MM.1S (cell line): ENCODE measurements around the gene CRMP1.

Source experiments
- DNase-seq: peaks from one replicate; pipeline ENCODE4 v3.0.0-alpha.2; 2015
- H2AFZ ChIP-seq: fragments of 300-600 bp; sonication (generic); 2 replicates; pipeline ENCODE4 v1.6.0; 2016; ENCODE audit warnings: antibody characterized with exemption, low read length
- H3F3A ChIP-seq: fragments of 300-600 bp; sonication (generic); 2 replicates; pipeline ENCODE4 v1.6.1; 2016; ENCODE audit warnings: mild to moderate bottlenecking, antibody characterized with exemption, low read length, moderate library complexity, mixed read lengths; ENCODE audit not compliant: insufficient read depth
- H3K27ac ChIP-seq: fragments of 300-600 bp; sonication (generic); 2 replicates; pipeline ENCODE4 v1.5.1; 2016; ENCODE audit warnings: mild to moderate bottlenecking, low read length
- H3K27me3 ChIP-seq: fragments of 300-600 bp; sonication (generic); replicated peaks from 2 replicates; pipeline ENCODE4 v1.6.0; 2016; ENCODE audit warnings: low read length; ENCODE audit not compliant: insufficient read depth
- H3K36me3 ChIP-seq: fragments of 300-600 bp; sonication (generic); replicated peaks from 2 replicates; pipeline ENCODE4 v1.6.1; 2016; ENCODE audit warnings: mild to moderate bottlenecking, low read length, mixed read lengths; ENCODE audit not compliant: insufficient read depth
- H3K4me1 ChIP-seq: fragments of 300-600 bp; sonication (generic); 2 replicates; pipeline ENCODE4 v1.6.1; 2016; ENCODE audit warnings: low read length, mixed read lengths
- H3K4me2 ChIP-seq: fragments of 300-600 bp; sonication (generic); 2 replicates; pipeline ENCODE4 v1.6.0; 2016; ENCODE audit warnings: low read depth, low read length
- H3K4me3 ChIP-seq: fragments of 300-600 bp; sonication (generic); 2 replicates; pipeline ENCODE4 v1.5.1; 2016; ENCODE audit warnings: low read length, mixed read lengths
- H3K79me2 ChIP-seq: fragments of 300-600 bp; sonication (generic); 2 replicates; pipeline ENCODE4 v1.6.1; 2016; ENCODE audit warnings: mixed run types, low read length, mixed read lengths
- H3K9ac ChIP-seq: fragments of 300-600 bp; sonication (generic); 2 replicates; pipeline ENCODE4 v1.6.1; 2016; ENCODE audit warnings: low read length, mixed read lengths
- H3K9me2 ChIP-seq: fragments of 300-600 bp; sonication (generic); replicated peaks from 2 replicates; pipeline ENCODE4 v1.6.1; 2016; ENCODE audit warnings: mild to moderate bottlenecking, low read length, mixed read lengths; ENCODE audit not compliant: insufficient read depth
- H3K9me3 ChIP-seq: fragments of 300-600 bp; sonication (generic); replicated peaks from 2 replicates; pipeline ENCODE4 v1.6.1; 2016; ENCODE audit warnings: mild to moderate bottlenecking, low read length, mixed read lengths; ENCODE audit not compliant: insufficient read depth
- H4K20me1 ChIP-seq: fragments of 300-600 bp; sonication (generic); 2 replicates; pipeline ENCODE4 v1.6.1; 2016; ENCODE audit warnings: mild to moderate bottlenecking, low read length, moderate library complexity, mixed read lengths; ENCODE audit not compliant: insufficient read depth
- EZH2 ChIP-seq: fragments of 300-600 bp; sonication (generic); optimal IDR thresholded peaks from 2 replicates; pipeline ENCODE3; 2017; ENCODE audit warnings: low read depth, mild to moderate bottlenecking, antibody characterized with exemption, low read length, mixed read lengths
- EZH2phosphoT487 ChIP-seq: fragments of 300-600 bp; sonication (generic); IDR thresholded peaks from 2 replicates; pipeline ENCODE4 v1.6.1; 2018; ENCODE audit warnings: antibody characterized with exemption, low read length
- TF ChIP-seq, protein P1 (sequence below): fragments of 300-600 bp; sonication (generic); IDR thresholded peaks from 2 replicates; pipeline ENCODE4 v1.5.1; 2016; ENCODE audit warnings: antibody characterized with exemption, low read length, mixed read lengths

The CRMP1 gene

DNA sequence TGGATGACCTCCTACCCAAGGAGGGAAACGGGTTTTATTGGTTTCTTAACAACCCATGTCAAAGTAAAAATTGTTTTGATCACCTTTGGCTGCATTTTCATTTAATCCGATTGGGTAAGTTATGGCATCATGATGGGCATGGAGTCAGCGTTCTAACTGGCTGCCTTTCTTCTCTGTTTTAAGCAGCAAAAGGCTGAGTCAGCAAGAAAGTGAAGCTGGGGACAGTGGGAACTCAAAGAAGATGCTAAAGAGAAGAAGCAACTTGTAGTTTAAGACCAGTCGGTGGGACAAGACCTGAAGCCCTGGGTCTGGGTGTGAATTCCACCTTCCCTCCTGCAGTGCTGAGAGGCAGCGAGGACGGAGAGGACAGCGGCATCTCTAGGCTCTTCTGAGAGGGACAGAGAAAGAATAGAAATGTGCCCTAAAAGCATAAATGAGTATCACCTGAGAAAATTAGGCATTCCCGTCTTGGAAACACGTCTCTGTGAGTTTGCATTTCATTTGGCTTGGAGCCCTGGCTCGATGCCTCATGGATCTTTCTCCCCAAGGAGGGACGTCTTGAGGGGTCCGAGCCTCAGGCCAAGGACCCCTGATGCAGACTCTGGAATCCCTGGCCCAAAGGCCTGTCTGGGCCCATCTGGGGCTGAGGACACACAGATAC lies 82.0 kb downstream of the CRMP1 start:
- H3K9me2 ChIP-seq = no peaks in the 10 kb centered on the region
- no peak overlapping the region for H3K4me2 ChIP-seq
- no peak for DNase-seq
- H3K9ac ChIP-seq = no peak overlapping the region
- H3K36me3 ChIP-seq = no peaks in the 10 kb centered on the region
- H3K4me1 ChIP-seq = no peaks in the 10 kb centered on the region
- no peak overlapping the region for H2AFZ ChIP-seq
- H3K4me3 ChIP-seq = no peak overlapping the region
- TF ChIP-seq, protein P1, sequence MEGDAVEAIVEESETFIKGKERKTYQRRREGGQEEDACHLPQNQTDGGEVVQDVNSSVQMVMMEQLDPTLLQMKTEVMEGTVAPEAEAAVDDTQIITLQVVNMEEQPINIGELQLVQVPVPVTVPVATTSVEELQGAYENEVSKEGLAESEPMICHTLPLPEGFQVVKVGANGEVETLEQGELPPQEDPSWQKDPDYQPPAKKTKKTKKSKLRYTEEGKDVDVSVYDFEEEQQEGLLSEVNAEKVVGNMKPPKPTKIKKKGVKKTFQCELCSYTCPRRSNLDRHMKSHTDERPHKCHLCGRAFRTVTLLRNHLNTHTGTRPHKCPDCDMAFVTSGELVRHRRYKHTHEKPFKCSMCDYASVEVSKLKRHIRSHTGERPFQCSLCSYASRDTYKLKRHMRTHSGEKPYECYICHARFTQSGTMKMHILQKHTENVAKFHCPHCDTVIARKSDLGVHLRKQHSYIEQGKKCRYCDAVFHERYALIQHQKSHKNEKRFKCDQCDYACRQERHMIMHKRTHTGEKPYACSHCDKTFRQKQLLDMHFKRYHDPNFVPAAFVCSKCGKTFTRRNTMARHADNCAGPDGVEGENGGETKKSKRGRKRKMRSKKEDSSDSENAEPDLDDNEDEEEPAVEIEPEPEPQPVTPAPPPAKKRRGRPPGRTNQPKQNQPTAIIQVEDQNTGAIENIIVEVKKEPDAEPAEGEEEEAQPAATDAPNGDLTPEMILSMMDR = no peak
- TF ChIP-seq EZH2phosphoT487 = no peak
- TF ChIP-seq EZH2 = no peak
- no peaks in the 10 kb centered on the region for H3K79me2 ChIP-seq
- no peaks in the 10 kb centered on the region for H3F3A ChIP-seq
- no peak overlapping the region for H3K27ac ChIP-seq
- no peaks in the 10 kb centered on the region for H3K27me3 ChIP-seq
- no peaks in the 10 kb centered on the region for H4K20me1 ChIP-seq
- no peaks in the 10 kb centered on the region for H3K9me3 ChIP-seq

GRCh38 chr4:5810151-5810550 lies 82.7 kb downstream of the CRMP1 start:
- H4K20me1 ChIP-seq = no peaks in the 10 kb centered on the region
- H3K79me2 ChIP-seq = no peaks in the 10 kb centered on the region
- H2AFZ ChIP-seq = no peak overlapping the region
- H3K27ac ChIP-seq = no peak overlapping the region
- H3K9me2 ChIP-seq = no peaks in the 10 kb centered on the region
- H3K9me3 ChIP-seq = no peaks in the 10 kb centered on the region
- no peaks in the 10 kb centered on the region for H3K4me1 ChIP-seq
- no peak for DNase-seq
- no peaks in the 10 kb centered on the region for H3F3A ChIP-seq
- no peak overlapping the region for H3K9ac ChIP-seq
- no peak overlapping the region for H3K4me2 ChIP-seq
- H3K36me3 ChIP-seq = no peaks in the 10 kb centered on the region
- H3K4me3 ChIP-seq = no peak overlapping the region
- H3K27me3 ChIP-seq = no peaks in the 10 kb centered on the region
- no peak for TF ChIP-seq EZH2phosphoT487
- TF ChIP-seq, protein P1 = no peak
- TF ChIP-seq EZH2 = no peak

- no peak for DNase-seq
- H3K36me3 ChIP-seq = no peaks in the 10 kb centered on the region
Observed at GRCh38 chr4:5809216-5809776, 83.6 kb downstream of the CRMP1 start.

More at GRCh38 chr4:5809216-5809776, 83.6 kb downstream of the CRMP1 start:
- Histone ChIP-seq H3K9me2 (no peaks in the 10 kb centered on the region), H3K79me2 (no peaks in the 10 kb centered on the region), H4K20me1 (no peaks in the 10 kb centered on the region), H3K4me2 (no peak overlapping the region), H3K4me3 (no peak overlapping the region), H3F3A (no peaks in the 10 kb centered on the region), H2AFZ (no peak overlapping the region), H3K27me3 (no peaks in the 10 kb centered on the region), H3K4me1 (no peaks in the 10 kb centered on the region), H3K27ac (no peak overlapping the region), H3K9ac (no peak overlapping the region), H3K9me3 (no peaks in the 10 kb centered on the region)
- TF ChIP-seq EZH2phosphoT487 (no peak), EZH2 (no peak)
- TF ChIP-seq, protein P1 = no peak
